Natural killer cell (primary cell): ENCODE measurements around the gene STIM2. TPM values are rescaled to one million over a fixed set of nuclear protein-coding genes. Genes with fewer than 3 reads are reported as not detected.

Source experiments
- ATAC-seq, 3 donors: fragments of 150-1000 bp in 2 of 3; fragments of 200-7000 bp in 1 of 3; cut with Tn5 transposase; 1 replicate in 1 of 3; 2 replicates in 2 of 3; pipeline ENCODE4 v1.10.0; 2021; ENCODE audit warnings: mild to moderate bottlenecking in 2 of 3, moderate library complexity in 2 of 3
- DNase-seq, 2 donors: peaks; one replicate each; pipeline versions ENCODE4 v3.0.0 to v3.0.0-alpha.2; 2013 to 2021; ENCODE audit warnings: mixed read lengths in 1 of 2
- H3K27ac ChIP-seq: one replicate; pipeline ENCODE4 v1.5.1; 2013; ENCODE audit warnings: mild to moderate bottlenecking, low read length
- H3K27me3 ChIP-seq: one replicate; pipeline ENCODE4 v1.6.1; 2013; ENCODE audit warnings: low read length; ENCODE audit not compliant: control insufficient read depth, insufficient read depth
- H3K36me3 ChIP-seq: one replicate; pipeline ENCODE4 v1.6.1; 2013; ENCODE audit warnings: low read length; ENCODE audit not compliant: control insufficient read depth, insufficient read depth
- H3K4me1 ChIP-seq: one replicate; pipeline ENCODE4 v1.6.1; 2013; ENCODE audit warnings: low read length; ENCODE audit not compliant: control insufficient read depth, insufficient read depth
- H3K4me3 ChIP-seq: one replicate; pipeline ENCODE4 v1.5.1; 2013; ENCODE audit warnings: low read length
- H3K9me3 ChIP-seq: one replicate; pipeline ENCODE4 v1.6.1; 2013; ENCODE audit warnings: low read length; ENCODE audit not compliant: control insufficient read depth, insufficient read depth
- H3K27ac Mint-ChIP-seq, 2 donors: one replicate each; pipeline ENCODE4 v1.8.0; 2022; ENCODE audit warnings: mild to moderate bottlenecking in 2 of 2, mixed read lengths in 2 of 2, moderate library complexity in 1 of 2
- H3K27me3 Mint-ChIP-seq, 2 donors: one replicate each; pipeline ENCODE4 v1.8.0; 2022; ENCODE audit warnings: low read depth in 2 of 2, mixed read lengths in 2 of 2
- H3K36me3 Mint-ChIP-seq: one replicate; pipeline ENCODE4 v1.8.0; 2022; ENCODE audit warnings: mixed read lengths
- H3K4me1 Mint-ChIP-seq, 2 donors: one replicate each; pipeline ENCODE4 v1.8.0; 2022; ENCODE audit warnings: mixed read lengths in 2 of 2
- H3K4me3 Mint-ChIP-seq: one replicate; pipeline ENCODE4 v1.8.0; 2022; ENCODE audit warnings: mild to moderate bottlenecking, moderate library complexity, mixed read lengths
- H3K9me3 Mint-ChIP-seq, 2 donors: one replicate each; pipeline ENCODE4 v1.8.0; 2022; ENCODE audit warnings: mixed read lengths in 2 of 2
- CTCF ChIP-seq: fragments of 200-600 bp; IDR thresholded peaks from one replicate; pipeline ENCODE4 v1.8.0; 2022; ENCODE audit warnings: antibody characterized with exemption
- WGBS: methylation state at CpG from one replicate; pipeline ENCODE4 v1.1.7; 2013; ENCODE audit warnings: missing lambda C conversion rate; ENCODE audit not compliant: insufficient coverage; 5-methylcytosine and 5-hydroxymethylcytosine counted together
- intact Hi-C: fragments of 100-400 bp; cut with micrococcal nuclease; formaldehyde crosslinking; loops from one replicate; pipeline ENCODE4 v1.14.2; 2022
- total RNA-seq, 4 donors: library from RNA; stranded (reverse); fragments of 120-200 nt in 1 of 4; gene quantifications; one replicate each; pipeline versions ENCODE4 v1.2.3 to v1.2.4, GENCODE V29; 2013 to 2022

STIM2 gene
- total RNA-seq, 3 donors from 2014 or later (not counting 1 experiment from before 2014, with no cell fraction given): 98.3 to 104 (median 100) TPM

GRCh38 chr4:26863512-26863911 lies 2.9 kb downstream of the STIM2 start:
- H3K36me3 Mint-ChIP-seq: no peaks in the 10 kb centered on the region

GRCh38 chr4:26864899-26865298 lies 4.3 kb downstream of the STIM2 start:
- H3K27me3 ChIP-seq: no peaks in the 10 kb centered on the region

More at GRCh38 chr4:26863512-26863911, 2.9 kb downstream of the STIM2 start:
- no peaks in the 10 kb centered on the region for H3K27me3 Mint-ChIP-seq
- no peak for ATAC-seq
- TF ChIP-seq CTCF: no peak
- H3K4me1 ChIP-seq: peaks cover 15% of the 10 kb centered on the region
- intact Hi-C loops: loop anchor here (5.0 kb wide), 3 partner anchors 44 to 281 kb away; partner anchors contain the start of gene TBC1D19
- H3K4me1 Mint-ChIP-seq: peaks cover 74 to 75% of the 10 kb centered on the region in 2 donors
- no peaks in the 10 kb centered on the region for H3K27me3 ChIP-seq
- H3K36me3 ChIP-seq: no peaks in the 10 kb centered on the region
- H3K27ac ChIP-seq: no peak overlapping the region
- no peaks in the 10 kb centered on the region for H3K9me3 Mint-ChIP-seq
- no peak for DNase-seq
- peak overlapping the region; percentile 35 to 57 for H3K27ac Mint-ChIP-seq
- H3K9me3 ChIP-seq: no peaks in the 10 kb centered on the region
- WGBS: 58% methylated on average over 4 of the region's 5 CpGs
- no peak overlapping the region for H3K4me3 ChIP-seq
- H3K4me3 Mint-ChIP-seq: peak overlapping the region; percentile 58

GRCh38 chr4:26866203-26866602 lies 5.6 kb downstream of the STIM2 start:
- no peaks in the 10 kb centered on the region for H3K27me3 ChIP-seq
- H3K9me3 ChIP-seq: no peaks in the 10 kb centered on the region
- Mint-ChIP-seq H3K27me3 (no peaks in the 10 kb centered on the region), H3K4me3 (peak overlapping the region; percentile 53), H3K4me1 (peaks cover 75% of the 10 kb centered on the region in 2 donors), H3K36me3 (no peaks in the 10 kb centered on the region), H3K27ac (peak overlapping the region; percentile 69 to 74), H3K9me3 (no peaks in the 10 kb centered on the region)
- intact Hi-C loops: no loop called here
- DNase-seq (no peak), ATAC-seq (no peak)
- H3K4me3 ChIP-seq: no peak overlapping the region
- no peak for TF ChIP-seq CTCF
- H3K36me3 ChIP-seq: no peaks in the 10 kb centered on the region
- H3K27ac ChIP-seq: no peak overlapping the region
- peaks cover 15% of the 10 kb centered on the region for H3K4me1 ChIP-seq
- 100% methylated on average over 1 of the region's 1 CpG for WGBS

More at GRCh38 chr4:26864899-26865298, 4.3 kb downstream of the STIM2 start:
- H3K4me3 Mint-ChIP-seq: peak overlapping the region; percentile 54
- Histone ChIP-seq H3K27ac (no peak overlapping the region), H3K4me3 (no peak overlapping the region), H3K36me3 (no peaks in the 10 kb centered on the region), H3K4me1 (peaks cover 13% of the 10 kb centered on the region), H3K9me3 (no peaks in the 10 kb centered on the region)
- peaks cover 70% of the 10 kb centered on the region in 2 donors for H3K4me1 Mint-ChIP-seq
- H3K27ac Mint-ChIP-seq: peak overlapping the region; percentile 64 to 69
- ATAC-seq (no peak), DNase-seq (no peak)
- H3K9me3 Mint-ChIP-seq: no peaks in the 10 kb centered on the region
- intact Hi-C loops: loop anchor here (5.0 kb wide), 3 partner anchors 42 to 283 kb away; partner anchors contain the start of gene TBC1D19
- no peak for TF ChIP-seq CTCF
- H3K36me3 Mint-ChIP-seq: no peaks in the 10 kb centered on the region
- WGBS: 68% methylated on average over 3 of the region's 3 CpGs
- no peaks in the 10 kb centered on the region for H3K27me3 Mint-ChIP-seq

GRCh38 chr4:26866781-26867180 lies 6.1 kb downstream of the STIM2 start:
- DNase-seq: peak in 1 of 2 donors; percentile 56

More at GRCh38 chr4:26866781-26867180, 6.1 kb downstream of the STIM2 start:
- TF ChIP-seq CTCF: no peak
- Histone ChIP-seq H3K27ac (no peak overlapping the region), H3K27me3 (no peaks in the 10 kb centered on the region), H3K4me3 (no peak overlapping the region), H3K9me3 (no peaks in the 10 kb centered on the region), H3K4me1 (peaks cover 19% of the 10 kb centered on the region), H3K36me3 (no peaks in the 10 kb centered on the region)
- no peaks in the 10 kb centered on the region for H3K27me3 Mint-ChIP-seq
- H3K4me3 Mint-ChIP-seq: peak overlapping the region; percentile 53
- intact Hi-C loops: no loop called here
- no peaks in the 10 kb centered on the region for H3K36me3 Mint-ChIP-seq
- peak; percentile 60 to 69 (median 68) for ATAC-seq
- no peaks in the 10 kb centered on the region for H3K9me3 Mint-ChIP-seq
- 40% methylated on average over 1 of the region's 2 CpGs for WGBS
- peaks cover 77% of the 10 kb centered on the region in 2 donors for H3K4me1 Mint-ChIP-seq
- H3K27ac Mint-ChIP-seq: peak overlapping the region; percentile 69 to 74
